ENCODE data around the gene PXMP2. TPM values are rescaled to one million over a fixed set of nuclear protein-coding genes. Genes with fewer than 3 reads are reported as not detected.

PXMP2 gene
- total RNA-seq, 1 experiment from 2014 or later, result 42.7 TPM

DNA sequence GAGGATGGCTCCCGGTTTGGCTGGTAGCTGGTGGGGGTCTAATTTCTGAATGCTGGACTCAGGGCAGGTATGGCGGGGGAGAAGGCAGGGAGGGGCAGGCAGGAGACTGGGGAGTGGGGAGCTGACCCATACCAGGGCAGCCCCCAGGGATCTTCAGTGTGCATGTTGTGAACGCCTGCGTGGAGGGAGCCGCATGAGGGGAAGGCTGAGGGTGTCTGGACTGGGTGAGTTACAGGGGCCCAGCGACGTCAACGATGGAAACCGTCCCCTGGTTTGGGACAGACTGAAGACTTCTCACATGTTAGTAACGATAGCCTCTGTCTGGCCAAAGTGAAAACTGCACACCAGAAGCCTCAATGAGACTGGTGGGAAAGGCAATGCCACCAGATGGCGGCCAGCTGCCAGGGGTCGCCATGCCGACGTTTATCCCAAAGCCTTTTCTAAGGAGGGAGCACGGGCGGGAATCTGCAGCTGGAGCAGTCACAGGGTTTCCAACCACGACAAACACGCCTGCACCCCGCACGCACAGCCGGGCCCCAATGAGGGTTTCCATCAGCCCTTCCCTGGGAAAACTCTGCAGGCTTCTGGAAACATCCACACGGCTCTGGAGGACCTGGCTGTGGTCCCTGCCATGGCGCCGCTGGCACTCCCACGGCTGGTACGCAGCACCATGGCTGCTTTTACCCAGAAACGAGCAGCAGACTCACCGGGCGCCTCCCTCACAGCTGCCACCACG, 37.3 kb downstream of the PXMP2 start:
- BruUV-seq (replicated peaks), result no TSS peak
- no peak overlapping the region for H3K4me2 ChIP-seq (ENCODE audit: low read length)
- ChIA-PET POLR2A (ENCODE audit: unreplicated experiment) (no interaction called here), CTCF (no interaction called here)
- H3K4me3 ChIP-seq (ENCODE audit: low read length), result no peak overlapping the region
- H3K27me3 ChIP-seq (ENCODE audit: low read length), result no peaks in the 10 kb centered on the region
- H3K4me1 ChIP-seq (ENCODE audit: insufficient read depth, low read length), result peaks cover 1% of the 10 kb centered on the region
- no peaks in the 10 kb centered on the region; the same call in 1 of the 2 replicates for H3K79me2 ChIP-seq (ENCODE audit: low read length)
- H3K9me3 ChIP-seq (ENCODE audit: low read length), result no peaks in the 10 kb centered on the region
- no peak for DNase-seq
- peaks cover 70% of the 10 kb centered on the region for H3K36me3 ChIP-seq (ENCODE audit: low read depth, low read length)
- no peak overlapping the region for H3K9ac ChIP-seq (ENCODE audit: low read length)
- intact Hi-C loops (cut with micrococcal nuclease), result no loop called here
- H3K9me2 ChIP-seq (replicated peaks; ENCODE audit: low read length), result no peaks in the 10 kb centered on the region
- H2AFZ ChIP-seq (ENCODE audit: low read length), result no peak overlapping the region
- H3K27ac ChIP-seq (ENCODE audit: low read length), result no peak overlapping the region
- peaks cover 19% of the 10 kb centered on the region for H4K20me1 ChIP-seq (ENCODE audit: low read length)
- ATAC-seq, result no peak
- no peak for TF ChIP-seq EZH2phosphoT487 (IDR thresholded peaks at IDR 0.05; ENCODE audit: borderline replicate concordance, low read length)
- TF ChIP-seq EZH2 (IDR thresholded peaks at IDR 0.05; ENCODE audit: low read length, unreplicated experiment), result no peak
- TF ChIP-seq, protein P1, sequence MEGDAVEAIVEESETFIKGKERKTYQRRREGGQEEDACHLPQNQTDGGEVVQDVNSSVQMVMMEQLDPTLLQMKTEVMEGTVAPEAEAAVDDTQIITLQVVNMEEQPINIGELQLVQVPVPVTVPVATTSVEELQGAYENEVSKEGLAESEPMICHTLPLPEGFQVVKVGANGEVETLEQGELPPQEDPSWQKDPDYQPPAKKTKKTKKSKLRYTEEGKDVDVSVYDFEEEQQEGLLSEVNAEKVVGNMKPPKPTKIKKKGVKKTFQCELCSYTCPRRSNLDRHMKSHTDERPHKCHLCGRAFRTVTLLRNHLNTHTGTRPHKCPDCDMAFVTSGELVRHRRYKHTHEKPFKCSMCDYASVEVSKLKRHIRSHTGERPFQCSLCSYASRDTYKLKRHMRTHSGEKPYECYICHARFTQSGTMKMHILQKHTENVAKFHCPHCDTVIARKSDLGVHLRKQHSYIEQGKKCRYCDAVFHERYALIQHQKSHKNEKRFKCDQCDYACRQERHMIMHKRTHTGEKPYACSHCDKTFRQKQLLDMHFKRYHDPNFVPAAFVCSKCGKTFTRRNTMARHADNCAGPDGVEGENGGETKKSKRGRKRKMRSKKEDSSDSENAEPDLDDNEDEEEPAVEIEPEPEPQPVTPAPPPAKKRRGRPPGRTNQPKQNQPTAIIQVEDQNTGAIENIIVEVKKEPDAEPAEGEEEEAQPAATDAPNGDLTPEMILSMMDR (conservative IDR thresholded peaks at IDR 0.05; ENCODE audit: low read depth, low read length), result no peak
- peaks cover 7% of the 10 kb centered on the region for H3F3A ChIP-seq (ENCODE audit: low read length, unreplicated experiment)

DNA sequence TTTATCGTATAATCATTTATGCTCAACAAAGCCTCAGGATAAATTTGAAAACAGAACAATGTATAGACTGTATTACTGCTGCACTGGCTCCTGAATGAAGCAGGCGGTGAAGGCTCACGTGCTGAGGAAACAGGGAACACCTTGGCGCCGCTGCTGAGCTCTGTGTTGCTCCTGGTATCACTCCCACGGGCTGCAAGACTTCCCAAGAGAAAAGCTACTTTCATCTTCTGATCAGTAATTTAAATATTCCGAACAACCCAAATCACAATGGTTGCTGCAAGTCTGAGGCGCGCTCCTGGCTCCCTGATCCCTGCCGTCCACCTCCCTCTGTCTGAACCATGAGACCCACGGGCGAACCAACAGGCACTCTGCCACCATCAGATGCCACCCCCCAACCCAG, 39.0 kb downstream of the PXMP2 start:
- no peaks in the 10 kb centered on the region; the same call in 1 of the 2 replicates for H3K79me2 ChIP-seq (ENCODE audit: low read length)
- H3K4me1 ChIP-seq (ENCODE audit: insufficient read depth, low read length), result no peaks in the 10 kb centered on the region
- no peak overlapping the region for H3K4me3 ChIP-seq (ENCODE audit: low read length)
- H3K9me3 ChIP-seq (ENCODE audit: low read length), result no peaks in the 10 kb centered on the region
- H3K9me2 ChIP-seq (replicated peaks; ENCODE audit: low read length), result no peaks in the 10 kb centered on the region
- peaks cover 10% of the 10 kb centered on the region for H3F3A ChIP-seq (ENCODE audit: low read length, unreplicated experiment)
- intact Hi-C loops (cut with micrococcal nuclease), result no loop called here
- peaks cover 67% of the 10 kb centered on the region for H3K36me3 ChIP-seq (ENCODE audit: low read depth, low read length)
- TF ChIP-seq, protein P1 (conservative IDR thresholded peaks at IDR 0.05; ENCODE audit: low read depth, low read length), result no peak
- no peak for TF ChIP-seq EZH2 (IDR thresholded peaks at IDR 0.05; ENCODE audit: low read length, unreplicated experiment)
- no peak for TF ChIP-seq EZH2phosphoT487 (IDR thresholded peaks at IDR 0.05; ENCODE audit: borderline replicate concordance, low read length)
- no peak overlapping the region for H2AFZ ChIP-seq (ENCODE audit: low read length)
- no peak overlapping the region for H3K27ac ChIP-seq (ENCODE audit: low read length)
- CTCF ChIA-PET, result no interaction called here
- POLR2A ChIA-PET (ENCODE audit: unreplicated experiment), result no interaction called here
- no peak for DNase-seq
- no peak overlapping the region for H3K4me2 ChIP-seq (ENCODE audit: low read length)
- ATAC-seq, result no peak
- no peak overlapping the region for H3K9ac ChIP-seq (ENCODE audit: low read length)
- H3K27me3 ChIP-seq (ENCODE audit: low read length), result no peaks in the 10 kb centered on the region
- H4K20me1 ChIP-seq (ENCODE audit: low read length), result peaks cover 9% of the 10 kb centered on the region; the same call in 1 of the 2 replicates
- BruUV-seq (replicated peaks), result TSS peak; percentile 12

DNA sequence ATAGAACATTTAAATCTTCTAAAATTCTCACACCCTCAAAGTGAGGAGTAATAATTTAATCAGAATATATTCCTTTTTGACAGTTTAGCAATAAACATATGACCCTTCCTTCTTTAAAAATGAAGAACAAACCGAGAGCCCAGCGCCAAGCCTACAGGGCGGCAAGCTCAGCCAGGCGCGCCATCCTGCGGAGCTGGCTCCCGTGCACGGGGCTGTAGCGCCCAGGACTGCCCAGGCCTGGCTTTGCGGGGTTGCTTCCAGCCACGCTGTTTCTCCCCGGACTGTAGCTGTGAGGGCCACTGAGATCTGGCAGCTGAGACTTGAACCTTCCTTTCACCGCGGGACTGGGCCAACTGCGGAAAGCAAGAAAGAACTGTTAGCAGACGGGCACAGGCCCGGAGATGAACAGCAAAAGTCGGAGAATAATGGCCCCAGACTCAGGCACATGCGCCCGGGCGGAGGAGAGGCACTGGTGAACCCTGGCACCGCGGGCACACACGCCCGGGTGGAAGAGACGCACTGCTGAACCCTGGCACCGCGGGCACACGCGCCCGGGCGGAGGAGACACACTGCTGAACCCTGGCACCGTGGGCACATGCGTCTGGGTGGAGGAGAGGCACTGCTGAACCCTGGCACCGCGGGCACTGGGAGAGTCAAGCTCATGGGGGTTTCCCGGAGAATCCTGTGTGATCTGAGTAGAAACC, 39.9 kb downstream of the PXMP2 start:
- Histone ChIP-seq H4K20me1 (ENCODE audit: low read length) (peaks cover 9% of the 10 kb centered on the region; the same call in 1 of the 2 replicates), H3K4me1 (ENCODE audit: insufficient read depth, low read length) (no peaks in the 10 kb centered on the region), H3K4me2 (ENCODE audit: low read length) (no peak overlapping the region), H3F3A (ENCODE audit: low read length, unreplicated experiment) (peaks cover 11% of the 10 kb centered on the region), H3K9me3 (ENCODE audit: low read length) (no peaks in the 10 kb centered on the region), H2AFZ (ENCODE audit: low read length) (no peak overlapping the region), H3K4me3 (ENCODE audit: low read length) (no peak overlapping the region), H3K27ac (ENCODE audit: low read length) (no peak overlapping the region), H3K79me2 (ENCODE audit: low read length) (no peaks in the 10 kb centered on the region; the same call in 1 of the 2 replicates), H3K27me3 (ENCODE audit: low read length) (no peaks in the 10 kb centered on the region), H3K36me3 (ENCODE audit: low read depth, low read length) (peaks cover 72% of the 10 kb centered on the region), H3K9ac (ENCODE audit: low read length) (no peak overlapping the region), H3K9me2 (replicated peaks; ENCODE audit: low read length) (no peaks in the 10 kb centered on the region)
- DNase-seq, result no peak
- BruUV-seq (replicated peaks), result no TSS peak
- no peak for TF ChIP-seq EZH2 (IDR thresholded peaks at IDR 0.05; ENCODE audit: low read length, unreplicated experiment)
- TF ChIP-seq EZH2phosphoT487 (IDR thresholded peaks at IDR 0.05; ENCODE audit: borderline replicate concordance, low read length), result no peak
- TF ChIP-seq, protein P1 (conservative IDR thresholded peaks at IDR 0.05; ENCODE audit: low read depth, low read length), result no peak
- ChIA-PET POLR2A (ENCODE audit: unreplicated experiment) (no interaction called here), CTCF (no interaction called here)
- no peak for ATAC-seq
- intact Hi-C loops (cut with micrococcal nuclease), result no loop called here
